Bronchial epithelial cell (primary cell): ENCODE data around the gene SRGN. TPM values are rescaled to one million over a fixed set of nuclear protein-coding genes. Genes with fewer than 3 reads are reported as not detected.

Source experiments
- DNase-seq: peaks from one replicate; pipeline ENCODE4 v3.0.0-alpha.2; 2010; ENCODE audit warnings: low read depth
- FAIRE-seq: peaks from 2 replicates; lab custom pipeline; 2011; peaks lifted over from hg19 to GRCh38; lab: Jason Lieb, UNC
- H3K27me3 ChIP-seq: 2 replicates; pipeline ENCODE4 v1.5.1; 2011; ENCODE audit warnings: low read length; ENCODE audit not compliant: control insufficient read depth, insufficient read depth
- H3K36me3 ChIP-seq: 2 replicates; pipeline ENCODE4 v1.5.1; 2011; ENCODE audit warnings: low read length; ENCODE audit not compliant: control insufficient read depth, insufficient read depth
- H3K4me3 ChIP-seq: 2 replicates; pipeline ENCODE4 v1.5.1; 2011; ENCODE audit warnings: mild to moderate bottlenecking, low read depth, low read length, control low read depth
- CTCF ChIP-seq: IDR thresholded peaks from 2 replicates; pipeline ENCODE4 v1.5.1; 2011; ENCODE audit warnings: mild to moderate bottlenecking, moderate library complexity, low read length, control low read depth, inconsistent platforms; ENCODE audit not compliant: insufficient read depth, severe bottlenecking
- total RNA-seq: library from RNA; depleted of rRNA; stranded (reverse); fragments of >200 nt; gene quantifications from 2 replicates; pipeline ENCODE4 v1.2.1, GENCODE V29; 2014

SRGN gene
- total RNA-seq, 1 donor from 2014 or later, result 0.26 TPM

GRCh38 chr10:69045441-69046300 lies 42.2 kb upstream of the SRGN start:
- FAIRE-seq (peak; percentile 89), DNase-seq (peak; percentile 98)
- TF ChIP-seq CTCF, result no peak
- H3K27me3 ChIP-seq, result no peaks in the 10 kb centered on the region
- no peaks in the 10 kb centered on the region for H3K36me3 ChIP-seq
- no peak overlapping the region for H3K4me3 ChIP-seq

GRCh38 chr10:69047111-69047832 lies 40.6 kb upstream of the SRGN start:
- TF ChIP-seq CTCF, result no peak
- Histone ChIP-seq H3K27me3 (no peaks in the 10 kb centered on the region), H3K4me3 (no peak overlapping the region), H3K36me3 (no peaks in the 10 kb centered on the region)
- FAIRE-seq, result no peak
- DNase-seq, result no peak

- no peak for TF ChIP-seq CTCF
- no peaks in the 10 kb centered on the region for H3K27me3 ChIP-seq
- peak; percentile 67 for DNase-seq
- FAIRE-seq, result no peak
- no peak overlapping the region for H3K4me3 ChIP-seq
- H3K36me3 ChIP-seq, result no peaks in the 10 kb centered on the region
These were observed 39.8 kb upstream of the SRGN start for GRCh38 chr10:69048103-69048502.

- FAIRE-seq (no peak), DNase-seq (no peak)
- Histone ChIP-seq H3K27me3 (no peaks in the 10 kb centered on the region), H3K36me3 (no peaks in the 10 kb centered on the region), H3K4me3 (no peak overlapping the region)
- no peak for TF ChIP-seq CTCF
These were observed 38.3 kb upstream of the SRGN start for GRCh38 chr10:69049566-69049961.

GRCh38 chr10:69051303-69051702 lies 36.6 kb upstream of the SRGN start:
- H3K36me3 ChIP-seq, result no peaks in the 10 kb centered on the region
- no peak overlapping the region for H3K4me3 ChIP-seq
- FAIRE-seq, result no peak
- no peak for DNase-seq
- no peaks in the 10 kb centered on the region for H3K27me3 ChIP-seq
- no peak for TF ChIP-seq CTCF
